Natural killer cell (primary cell): Measurements from ENCODE around the gene EFCAB8. TPM values are rescaled to one million over a fixed set of nuclear protein-coding genes. Genes with fewer than 3 reads are reported as not detected.

Experiments used
- ATAC-seq, 3 donors: fragments of 150-1000 bp in 2 of 3; fragments of 200-7000 bp in 1 of 3; cut with Tn5 transposase; 1 replicate in 1 of 3; 2 replicates in 2 of 3; pipeline ENCODE4 v1.10.0; 2021; ENCODE audit warnings: mild to moderate bottlenecking in 2 of 3, moderate library complexity in 2 of 3
- DNase-seq, 2 donors: peaks; one replicate each; pipeline versions ENCODE4 v3.0.0 to v3.0.0-alpha.2; 2013 to 2021; ENCODE audit warnings: mixed read lengths in 1 of 2
- H3K27ac ChIP-seq: one replicate; pipeline ENCODE4 v1.5.1; 2013; ENCODE audit warnings: mild to moderate bottlenecking, low read length
- H3K27me3 ChIP-seq: one replicate; pipeline ENCODE4 v1.6.1; 2013; ENCODE audit warnings: low read length; ENCODE audit not compliant: control insufficient read depth, insufficient read depth
- H3K36me3 ChIP-seq: one replicate; pipeline ENCODE4 v1.6.1; 2013; ENCODE audit warnings: low read length; ENCODE audit not compliant: control insufficient read depth, insufficient read depth
- H3K4me1 ChIP-seq: one replicate; pipeline ENCODE4 v1.6.1; 2013; ENCODE audit warnings: low read length; ENCODE audit not compliant: control insufficient read depth, insufficient read depth
- H3K4me3 ChIP-seq: one replicate; pipeline ENCODE4 v1.5.1; 2013; ENCODE audit warnings: low read length
- H3K9me3 ChIP-seq: one replicate; pipeline ENCODE4 v1.6.1; 2013; ENCODE audit warnings: low read length; ENCODE audit not compliant: control insufficient read depth, insufficient read depth
- H3K27ac Mint-ChIP-seq, 2 donors: one replicate each; pipeline ENCODE4 v1.8.0; 2022; ENCODE audit warnings: mild to moderate bottlenecking in 2 of 2, mixed read lengths in 2 of 2, moderate library complexity in 1 of 2
- H3K27me3 Mint-ChIP-seq, 2 donors: one replicate each; pipeline ENCODE4 v1.8.0; 2022; ENCODE audit warnings: low read depth in 2 of 2, mixed read lengths in 2 of 2
- H3K36me3 Mint-ChIP-seq: one replicate; pipeline ENCODE4 v1.8.0; 2022; ENCODE audit warnings: mixed read lengths
- H3K4me1 Mint-ChIP-seq, 2 donors: one replicate each; pipeline ENCODE4 v1.8.0; 2022; ENCODE audit warnings: mixed read lengths in 2 of 2
- H3K4me3 Mint-ChIP-seq: one replicate; pipeline ENCODE4 v1.8.0; 2022; ENCODE audit warnings: mild to moderate bottlenecking, moderate library complexity, mixed read lengths
- H3K9me3 Mint-ChIP-seq, 2 donors: one replicate each; pipeline ENCODE4 v1.8.0; 2022; ENCODE audit warnings: mixed read lengths in 2 of 2
- CTCF ChIP-seq: fragments of 200-600 bp; IDR thresholded peaks from one replicate; pipeline ENCODE4 v1.8.0; 2022; ENCODE audit warnings: antibody characterized with exemption
- WGBS: methylation state at CpG from one replicate; pipeline ENCODE4 v1.1.7; 2013; ENCODE audit warnings: missing lambda C conversion rate; ENCODE audit not compliant: insufficient coverage; 5-methylcytosine and 5-hydroxymethylcytosine counted together
- intact Hi-C: fragments of 100-400 bp; cut with micrococcal nuclease; formaldehyde crosslinking; loops from one replicate; pipeline ENCODE4 v1.14.2; 2022
- total RNA-seq, 4 donors: library from RNA; stranded (reverse); fragments of 120-200 nt in 1 of 4; gene quantifications; one replicate each; pipeline versions ENCODE4 v1.2.3 to v1.2.4, GENCODE V29; 2013 to 2022

EFCAB8 gene
- total RNA-seq, 3 donors from 2014 or later (not counting 1 experiment from before 2014, with no cell fraction given): 1.2 to 2.9 (median 2.3) TPM

DNA sequence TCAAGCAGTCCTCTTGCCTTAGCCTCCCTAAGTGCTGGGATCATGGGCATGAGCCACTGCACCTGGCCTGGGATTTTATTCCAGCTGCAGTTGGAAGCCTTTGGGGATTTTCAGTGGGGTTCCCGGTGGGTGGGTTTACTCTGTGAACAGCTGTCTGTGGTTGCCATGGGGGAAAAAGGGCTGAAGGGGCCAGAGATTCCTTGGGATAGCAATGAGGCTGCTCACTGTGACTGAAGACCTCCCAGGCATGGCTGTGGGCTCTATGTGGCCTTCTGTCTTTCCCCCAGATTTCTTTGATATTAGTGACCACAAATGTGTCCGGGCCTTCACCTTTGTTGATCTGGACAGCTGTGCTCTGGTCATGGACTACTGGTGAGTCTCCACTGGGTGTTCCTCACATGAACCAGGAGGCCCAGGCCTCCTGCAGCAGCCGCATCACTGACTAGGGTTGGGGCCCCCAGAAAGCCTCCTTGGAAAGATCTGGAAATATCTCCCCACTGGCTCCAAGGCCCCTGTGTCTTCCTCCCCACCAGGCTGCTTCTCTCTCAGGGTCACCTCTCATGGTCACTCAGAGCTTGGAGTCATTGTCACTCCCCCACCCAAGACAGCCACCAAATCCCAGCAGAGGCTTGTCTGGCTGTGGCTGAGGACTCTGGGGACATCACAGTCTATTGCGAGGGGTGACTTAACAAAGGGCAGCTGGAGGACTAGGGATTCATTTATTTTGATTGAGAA lies 33.4 kb downstream of the EFCAB8 start:
- Histone ChIP-seq H3K27ac (no peak overlapping the region), H3K4me1 (peaks cover 5% of the 10 kb centered on the region), H3K27me3 (no peaks in the 10 kb centered on the region), H3K4me3 (no peak overlapping the region), H3K9me3 (no peaks in the 10 kb centered on the region), H3K36me3 (no peaks in the 10 kb centered on the region)
- DNase-seq: no peak
- no peak for TF ChIP-seq CTCF
- intact Hi-C loops: no loop called here
- no peaks in the 10 kb centered on the region for H3K9me3 Mint-ChIP-seq
- no peak for ATAC-seq
- H3K27ac Mint-ChIP-seq: no peak overlapping the region
- WGBS: 88% methylated on average over 4 of the region's 4 CpGs
- no peaks in the 10 kb centered on the region for H3K36me3 Mint-ChIP-seq
- H3K4me3 Mint-ChIP-seq: no peak overlapping the region
- peaks cover 0 to 7% of the 10 kb centered on the region in 2 donors for H3K4me1 Mint-ChIP-seq
- no peaks in the 10 kb centered on the region for H3K27me3 Mint-ChIP-seq

DNA sequence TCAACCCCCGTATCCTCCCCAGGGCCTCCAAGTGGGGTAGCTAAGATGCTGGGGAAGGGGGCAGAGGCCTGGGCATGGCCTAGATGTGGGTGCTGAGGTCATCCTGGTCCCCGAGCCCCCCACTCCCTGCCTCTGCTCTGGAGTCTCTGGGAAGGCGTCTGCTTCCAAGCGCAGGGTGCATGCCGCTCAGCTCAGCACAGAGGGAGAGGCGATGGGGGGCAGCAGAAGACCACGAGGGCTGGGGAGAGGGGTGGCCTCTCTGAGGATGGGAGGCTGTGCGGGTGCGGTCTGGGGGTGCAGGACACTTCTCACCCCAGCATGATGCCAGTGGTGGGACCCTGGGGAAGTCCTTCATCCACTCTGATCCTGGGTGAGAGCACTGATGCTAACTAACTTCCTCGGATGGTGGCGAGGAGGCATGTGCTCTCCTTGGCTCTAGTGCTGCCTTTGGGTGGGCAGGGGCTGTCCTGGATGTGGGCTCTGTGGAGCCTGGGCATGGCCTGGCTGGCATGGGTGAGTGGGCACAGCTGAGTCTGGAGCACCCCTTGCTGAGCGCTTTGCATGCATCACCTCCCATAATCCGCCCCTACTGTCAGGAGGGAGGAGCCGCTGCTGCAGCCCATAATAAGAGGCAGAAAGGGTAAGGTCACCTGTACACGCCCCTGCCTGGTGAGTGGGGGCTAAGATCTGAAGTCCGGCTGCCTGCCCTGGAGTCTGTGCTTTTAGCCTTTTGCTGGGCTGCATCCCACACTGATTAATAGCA lies 34.7 kb downstream of the EFCAB8 start:
- ATAC-seq: no peak
- no peak overlapping the region for H3K4me3 Mint-ChIP-seq
- WGBS: 94% methylated on average over 16 of the region's 16 CpGs

DNA sequence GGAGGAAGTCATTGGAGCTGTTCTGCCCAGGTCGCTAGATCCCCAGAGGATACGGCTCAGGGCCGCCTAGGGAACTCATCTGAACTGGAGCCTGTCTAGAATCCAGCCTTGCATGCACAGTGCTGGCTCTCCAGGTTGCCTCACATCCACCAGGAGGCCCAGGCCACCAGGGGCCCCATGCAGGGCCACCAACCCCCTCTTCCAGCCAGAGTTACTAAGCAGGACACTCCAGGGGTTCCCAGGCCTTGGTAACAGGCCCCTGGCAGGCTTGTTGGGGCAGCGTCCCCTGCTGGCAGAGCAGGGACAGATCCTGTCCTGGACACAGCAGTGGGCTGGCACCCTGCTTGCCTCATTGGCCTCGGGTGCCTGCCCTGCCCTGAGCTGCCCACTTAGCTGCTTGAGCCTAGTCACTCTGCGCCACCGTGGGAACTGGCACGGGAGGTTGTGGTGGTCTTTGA lies 35.3 kb downstream of the EFCAB8 start:
- Mint-ChIP-seq H3K27me3 (no peaks in the 10 kb centered on the region), H3K36me3 (no peaks in the 10 kb centered on the region), H3K4me3 (no peak overlapping the region), H3K9me3 (no peaks in the 10 kb centered on the region), H3K4me1 (peaks cover 0 to 7% of the 10 kb centered on the region in 2 donors), H3K27ac (no peak overlapping the region)
- peaks cover 5% of the 10 kb centered on the region for H3K4me1 ChIP-seq
- H3K36me3 ChIP-seq: no peaks in the 10 kb centered on the region
- DNase-seq (no peak), ATAC-seq (peak in 1 of 3 donors; percentile 33)
- TF ChIP-seq CTCF: no peak
- no peak overlapping the region for H3K4me3 ChIP-seq
- no peaks in the 10 kb centered on the region for H3K9me3 ChIP-seq
- no peaks in the 10 kb centered on the region for H3K27me3 ChIP-seq
- whole genome bisulfite sequencing: 88% methylated on average over 8 of the region's 8 CpGs
- intact Hi-C loops: no loop called here
- no peak overlapping the region for H3K27ac ChIP-seq

More for the DNA sequence above, 34.7 kb downstream of the EFCAB8 start:
- TF ChIP-seq CTCF: no peak
- H3K27me3 ChIP-seq: no peaks in the 10 kb centered on the region
- H3K27me3 Mint-ChIP-seq: no peaks in the 10 kb centered on the region
- no peaks in the 10 kb centered on the region for H3K36me3 ChIP-seq
- H3K4me3 ChIP-seq: no peak overlapping the region
- peaks cover 5% of the 10 kb centered on the region for H3K4me1 ChIP-seq
- DNase-seq: no peak
- peaks cover 0 to 7% of the 10 kb centered on the region in 2 donors for H3K4me1 Mint-ChIP-seq
- no peaks in the 10 kb centered on the region for H3K9me3 ChIP-seq
- no peak overlapping the region for H3K27ac ChIP-seq
- intact Hi-C loops: no loop called here
- H3K27ac Mint-ChIP-seq: no peak overlapping the region
- no peaks in the 10 kb centered on the region for H3K9me3 Mint-ChIP-seq
- no peaks in the 10 kb centered on the region for H3K36me3 Mint-ChIP-seq
